ENCODE results near the gene CTNND2.

The CTNND2 gene

DNA sequence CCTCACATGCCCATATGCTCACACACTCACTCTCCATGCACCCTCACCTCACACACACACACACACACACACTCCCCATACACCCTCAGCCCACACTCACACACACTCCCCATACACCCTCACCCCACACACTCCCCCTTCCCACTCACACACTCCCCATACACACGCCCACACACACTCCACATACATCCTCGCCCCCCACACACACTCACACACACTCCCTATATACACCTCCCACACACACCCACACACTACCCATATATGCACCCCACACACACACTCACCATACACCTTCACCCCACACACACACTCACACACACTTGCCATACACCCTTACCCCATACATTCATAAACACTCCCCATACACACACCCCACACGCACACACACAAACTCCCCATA, 592.5 kb downstream of the CTNND2 start:
- H3K4me3 ChIP-seq (ENCODE audit: low read depth, low read length): no peak overlapping the region
- DNase-seq: no peak
- no peaks in the 10 kb centered on the region for H3K36me3 ChIP-seq
- TF ChIP-seq, protein P1, sequence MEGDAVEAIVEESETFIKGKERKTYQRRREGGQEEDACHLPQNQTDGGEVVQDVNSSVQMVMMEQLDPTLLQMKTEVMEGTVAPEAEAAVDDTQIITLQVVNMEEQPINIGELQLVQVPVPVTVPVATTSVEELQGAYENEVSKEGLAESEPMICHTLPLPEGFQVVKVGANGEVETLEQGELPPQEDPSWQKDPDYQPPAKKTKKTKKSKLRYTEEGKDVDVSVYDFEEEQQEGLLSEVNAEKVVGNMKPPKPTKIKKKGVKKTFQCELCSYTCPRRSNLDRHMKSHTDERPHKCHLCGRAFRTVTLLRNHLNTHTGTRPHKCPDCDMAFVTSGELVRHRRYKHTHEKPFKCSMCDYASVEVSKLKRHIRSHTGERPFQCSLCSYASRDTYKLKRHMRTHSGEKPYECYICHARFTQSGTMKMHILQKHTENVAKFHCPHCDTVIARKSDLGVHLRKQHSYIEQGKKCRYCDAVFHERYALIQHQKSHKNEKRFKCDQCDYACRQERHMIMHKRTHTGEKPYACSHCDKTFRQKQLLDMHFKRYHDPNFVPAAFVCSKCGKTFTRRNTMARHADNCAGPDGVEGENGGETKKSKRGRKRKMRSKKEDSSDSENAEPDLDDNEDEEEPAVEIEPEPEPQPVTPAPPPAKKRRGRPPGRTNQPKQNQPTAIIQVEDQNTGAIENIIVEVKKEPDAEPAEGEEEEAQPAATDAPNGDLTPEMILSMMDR (IDR thresholded peaks at IDR 0.05; ENCODE audit: low read depth, low read length): no peak
- H3K9me3 ChIP-seq: no peaks in the 10 kb centered on the region
- no peaks in the 10 kb centered on the region for H3K27me3 ChIP-seq
- H3K4me1 ChIP-seq: no peaks in the 10 kb centered on the region

DNA sequence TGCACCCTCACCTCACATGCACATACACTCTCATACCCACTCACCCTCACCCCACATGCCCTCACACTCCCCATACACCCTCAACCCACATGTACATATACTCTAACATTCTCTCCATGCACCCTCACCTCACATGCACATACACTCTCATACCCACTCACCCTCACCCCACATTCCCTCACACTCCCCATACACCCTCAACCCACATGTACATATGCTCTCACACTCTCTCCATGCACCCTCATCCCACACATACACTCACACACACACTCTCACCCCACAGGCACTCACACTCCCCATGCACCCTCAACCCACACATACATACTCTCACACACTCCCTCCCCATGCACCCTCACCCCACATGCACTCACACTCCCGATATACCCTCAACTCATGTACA, 593.0 kb downstream of the CTNND2 start:
- TF ChIP-seq, protein P1 (IDR thresholded peaks at IDR 0.05; ENCODE audit: low read depth, low read length): no peak
- no peaks in the 10 kb centered on the region for H3K9me3 ChIP-seq

DNA sequence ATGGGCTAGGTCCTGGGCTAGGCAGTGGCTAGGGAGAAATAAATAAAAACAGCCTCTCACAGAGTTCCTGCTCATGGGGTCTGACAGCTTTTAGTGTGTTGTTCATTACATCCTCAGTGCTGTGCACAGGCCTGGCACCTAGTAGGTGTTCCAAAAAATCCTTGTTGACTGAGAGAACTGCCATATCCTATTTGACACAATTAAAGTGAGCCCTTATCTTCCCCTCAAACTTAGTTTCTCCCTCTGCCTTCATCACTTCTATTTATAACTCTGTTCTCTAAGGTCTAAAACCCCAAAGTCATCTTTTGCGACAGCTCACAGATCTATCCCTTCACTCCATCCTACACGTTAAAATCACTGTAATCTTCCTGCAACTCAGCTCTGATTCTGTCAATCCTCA, 594.1 kb downstream of the CTNND2 start:
- Histone ChIP-seq H3K27me3 (no peaks in the 10 kb centered on the region), H3K36me3 (no peaks in the 10 kb centered on the region), H3K4me1 (no peaks in the 10 kb centered on the region), H3K4me3 (ENCODE audit: low read depth, low read length) (no peak overlapping the region), H3K9me3 (no peaks in the 10 kb centered on the region)
- TF ChIP-seq, protein P1 (IDR thresholded peaks at IDR 0.05; ENCODE audit: low read depth, low read length): no peak
- DNase-seq: no peak

More for the DNA sequence above, 593.0 kb downstream of the CTNND2 start:
- Histone ChIP-seq H3K36me3 (no peaks in the 10 kb centered on the region), H3K4me3 (ENCODE audit: low read depth, low read length) (no peak overlapping the region), H3K27me3 (no peaks in the 10 kb centered on the region), H3K4me1 (no peaks in the 10 kb centered on the region)
- no peak for DNase-seq

DNA sequence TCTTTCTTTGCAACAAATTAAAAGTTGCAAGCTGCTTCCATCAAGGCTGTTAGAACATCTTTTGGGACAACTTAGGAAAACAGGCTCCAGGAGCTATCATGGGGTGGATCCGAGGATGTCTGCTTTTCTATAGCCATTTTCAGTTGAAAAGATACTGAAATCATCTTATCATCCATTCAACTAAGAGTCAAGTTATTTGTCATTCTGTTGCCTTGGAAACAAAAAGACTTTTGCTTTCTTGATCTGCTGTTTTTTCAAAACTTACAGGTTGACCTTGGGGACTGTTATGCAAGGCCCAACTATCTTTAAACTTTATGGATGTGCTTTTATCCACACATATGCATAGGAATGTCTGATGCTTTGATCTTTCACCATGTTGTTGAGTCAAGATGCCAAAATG, 597.9 kb downstream of the CTNND2 start:
- no peaks in the 10 kb centered on the region for H3K27me3 ChIP-seq
- no peak overlapping the region for H3K4me3 ChIP-seq (ENCODE audit: low read depth, low read length)
- no peak for DNase-seq
- H3K4me1 ChIP-seq: no peaks in the 10 kb centered on the region
- TF ChIP-seq, protein P1 (IDR thresholded peaks at IDR 0.05; ENCODE audit: low read depth, low read length): no peak
- no peaks in the 10 kb centered on the region for H3K9me3 ChIP-seq
- H3K36me3 ChIP-seq: no peaks in the 10 kb centered on the region

DNA sequence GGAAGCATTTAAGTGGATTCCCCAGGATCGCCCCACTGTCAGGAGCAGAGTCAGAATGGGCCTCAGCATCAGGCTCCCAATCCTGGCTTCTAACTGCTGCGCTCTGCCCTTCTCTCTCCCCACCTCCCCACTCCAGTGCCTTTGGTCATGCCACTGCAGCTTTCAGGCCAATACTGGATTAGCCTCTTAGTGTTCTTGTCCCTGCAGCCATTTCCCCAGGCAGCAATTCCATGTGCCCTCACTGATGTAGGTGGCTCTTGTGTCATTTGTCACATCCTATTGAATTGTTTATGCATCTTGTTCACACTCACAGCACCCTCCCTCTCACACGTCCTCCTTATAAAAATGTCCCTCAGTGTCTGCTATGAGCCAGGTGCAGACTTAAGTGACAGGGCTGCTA, 599.0 kb downstream of the CTNND2 start:
- no peaks in the 10 kb centered on the region for H3K4me1 ChIP-seq
- no peak overlapping the region for H3K4me3 ChIP-seq (ENCODE audit: low read depth, low read length)
- DNase-seq: no peak
- TF ChIP-seq, protein P1 (IDR thresholded peaks at IDR 0.05; ENCODE audit: low read depth, low read length): no peak
- no peaks in the 10 kb centered on the region for H3K9me3 ChIP-seq
- no peaks in the 10 kb centered on the region for H3K27me3 ChIP-seq
- H3K36me3 ChIP-seq: no peaks in the 10 kb centered on the region

DNA sequence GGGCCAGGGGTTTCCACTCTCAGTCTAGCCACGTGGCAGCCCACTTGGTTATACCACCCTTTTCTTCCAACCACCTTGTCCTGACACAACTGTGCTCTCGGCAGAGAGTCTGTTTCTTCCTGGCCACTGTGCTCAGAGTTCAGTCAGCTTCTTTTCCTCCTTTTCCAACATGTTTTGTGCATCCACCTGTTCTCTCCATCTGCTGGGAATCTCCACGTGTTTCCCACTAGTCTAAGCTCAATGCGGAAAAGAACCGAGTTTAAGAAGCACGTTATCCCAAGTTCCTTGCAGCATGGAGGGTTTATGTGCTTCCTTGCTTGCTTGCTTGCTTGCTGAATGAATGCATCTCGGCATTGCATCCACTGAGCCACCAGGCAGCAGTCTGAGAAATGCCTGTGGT, 599.6 kb downstream of the CTNND2 start:
- no peaks in the 10 kb centered on the region for H3K36me3 ChIP-seq
- no peaks in the 10 kb centered on the region for H3K9me3 ChIP-seq
- no peak overlapping the region for H3K4me3 ChIP-seq (ENCODE audit: low read depth, low read length)
- H3K27me3 ChIP-seq: no peaks in the 10 kb centered on the region
- no peak for DNase-seq
- TF ChIP-seq, protein P1 (IDR thresholded peaks at IDR 0.05; ENCODE audit: low read depth, low read length): no peak
- H3K4me1 ChIP-seq: no peaks in the 10 kb centered on the region
